SK-N-SH (cell line): ENCODE results near the gene CDH15. TPM values are rescaled to one million over a fixed set of nuclear protein-coding genes. Genes with fewer than 3 reads are reported as not detected.

Source experiments
- CTCF ChIA-PET: fragments of 300-600, 350-600 bp; formaldehyde crosslinking; extraction: SDS; loops from one replicate; lab custom pipeline; 2021; lab: Yijun Ruan, JAX
- POLR2A ChIA-PET: fragments of 350-600 bp; sonication (Branson Sonifier 250); formaldehyde crosslinking; extraction: SDS; loops from one replicate; lab custom pipeline; 2020; ENCODE audit warnings: antibody characterized with exemption, inconsistent platforms; lab: Yijun Ruan, JAX
- DNase-seq: peaks from one replicate; pipeline ENCODE4 v3.0.0; 2012
- H2AFZ ChIP-seq: fragments of 200-600 bp; sonication (generic); 2 replicates; pipeline ENCODE4 v1.8.1; 2016; ENCODE audit warnings: antibody characterized with exemption, mild to moderate bottlenecking, low read depth
- H3F3A ChIP-seq: fragments of 200-600 bp; sonication (generic); replicated peaks from 2 replicates; pipeline ENCODE3; 2016; ENCODE audit warnings: antibody characterized with exemption, mild to moderate bottlenecking; ENCODE audit not compliant: insufficient read depth
- H3K27ac ChIP-seq, 2 experiments: fragments of 200-500 bp in 1 of 2; fragments of 200-600 bp in 1 of 2; sonication (Bioruptor generic) in 1 of 2; sonication (generic), shearing (Covaris generic) in 1 of 2; 2 replicates each; pipeline versions ENCODE4 v1.5.1 to v1.6.1; 2014 to 2016; ENCODE audit warnings: low read depth in 2 of 2, inconsistent platforms in 1 of 2, low read length in 1 of 2, mild to moderate bottlenecking in 1 of 2, mixed read lengths in 1 of 2
- H3K27me3 ChIP-seq: fragments of 200-600 bp; sonication (generic), shearing (Covaris generic); 2 replicates; pipeline ENCODE4 v1.6.1; 2016; ENCODE audit warnings: mixed run types; ENCODE audit not compliant: insufficient read depth
- H3K36me3 ChIP-seq, 2 experiments: fragments of 200-500 bp in 1 of 2; fragments of 200-600 bp in 1 of 2; sonication (Bioruptor generic) in 1 of 2; sonication (generic) in 1 of 2; replicated peaks in 1 of 2; 2 replicates each; pipeline versions ENCODE3 to v1.5.1; 2014 to 2016; ENCODE audit warnings: low read length in 1 of 2, mild to moderate bottlenecking in 1 of 2; ENCODE audit not compliant: insufficient read depth in 2 of 2, control insufficient read depth in 1 of 2
- H3K4me1 ChIP-seq, 2 experiments: fragments of 200-500 bp in 1 of 2; fragments of 200-600 bp in 1 of 2; sonication (Bioruptor generic) in 1 of 2; sonication (generic), shearing (Covaris generic) in 1 of 2; 2 replicates each; pipeline versions ENCODE4 v1.5.1 to v1.6.1; 2014 to 2016; ENCODE audit warnings: low read depth in 1 of 2, low read length in 1 of 2, mixed run types in 1 of 2; ENCODE audit not compliant: insufficient read depth in 2 of 2, control insufficient read depth in 1 of 2
- H3K4me2 ChIP-seq: fragments of 200-600 bp; sonication (generic), shearing (Covaris generic); 2 replicates; pipeline ENCODE4 v1.6.1; 2017; ENCODE audit warnings: mixed run types
- H3K4me3 ChIP-seq, 2 experiments: fragments of 200-500 bp in 1 of 2; fragments of 200-600 bp in 1 of 2; sonication (Bioruptor generic) in 1 of 2; sonication (generic), shearing (Covaris generic) in 1 of 2; 2 replicates each; pipeline versions ENCODE4 v1.5.1 to v1.8.1; 2014 to 2016; ENCODE audit warnings: low read depth in 2 of 2, inconsistent platforms in 1 of 2, low read length in 1 of 2, mild to moderate bottlenecking in 1 of 2, mixed read lengths in 1 of 2, moderate library complexity in 1 of 2
- H3K79me2 ChIP-seq: fragments of 200-600 bp; sonication (generic); 2 replicates; pipeline ENCODE4 v1.8.1; 2017; ENCODE audit warnings: mild to moderate bottlenecking; ENCODE audit not compliant: insufficient read depth
- H3K9ac ChIP-seq: fragments of 200-600 bp; sonication (generic); 2 replicates; pipeline ENCODE4 v1.6.1; 2017; ENCODE audit warnings: mixed run types
- H3K9me2 ChIP-seq: fragments of 200-600 bp; sonication (generic); 2 replicates; pipeline ENCODE4 v1.6.1; 2017; ENCODE audit warnings: mixed run types
- H3K9me3 ChIP-seq: fragments of 200-600 bp; sonication (generic); 2 replicates; pipeline ENCODE4 v1.6.1; 2017; ENCODE audit warnings: mixed run types, mild to moderate bottlenecking, moderate library complexity
- H4K20me1 ChIP-seq: fragments of 200-600 bp; sonication (generic); 2 replicates; pipeline ENCODE4 v1.6.1; 2017; ENCODE audit warnings: mild to moderate bottlenecking, mixed run types; ENCODE audit not compliant: insufficient read depth
- FOSL2 ChIP-seq: IDR thresholded peaks from 2 replicates; pipeline ENCODE4 v1.4.0; 2012; ENCODE audit warnings: low read depth, mild to moderate bottlenecking, moderate library complexity, borderline replicate concordance
- GATA2 ChIP-seq: sonication (generic); formaldehyde crosslinking; IDR thresholded peaks from 2 replicates; pipeline ENCODE4 v1.5.0; 2020; ENCODE audit warnings: mild to moderate bottlenecking, missing genetic modification reagents
- MAX ChIP-seq: IDR thresholded peaks from 2 replicates; pipeline ENCODE4 v1.4.0; 2012; ENCODE audit warnings: low read depth
- MEF2A ChIP-seq: IDR thresholded peaks from 2 replicates; pipeline ENCODE4 v1.4.0; 2012; ENCODE audit warnings: low read depth, borderline replicate concordance
- MXI1 ChIP-seq: IDR thresholded peaks from 2 replicates; pipeline ENCODE4 v1.6.1; 2012; ENCODE audit warnings: mild to moderate bottlenecking, low read depth, low read length, improper control_type of control experiment
- NRF1 ChIP-seq: IDR thresholded peaks from 2 replicates; pipeline ENCODE4 v1.6.1; 2012; ENCODE audit warnings: low read depth, mild to moderate bottlenecking, low read length
- PBX3 ChIP-seq: IDR thresholded peaks from 2 replicates; pipeline ENCODE4; 2012
- RCOR1 ChIP-seq: fragments of 150-350 bp; IDR thresholded peaks from 2 replicates; pipeline ENCODE4 v1.6.1; 2017; ENCODE audit warnings: antibody characterized with exemption, low read length
- REST ChIP-seq: IDR thresholded peaks from 2 replicates; pipeline ENCODE4 v1.6.1; 2012; ENCODE audit warnings: mild to moderate bottlenecking, low read depth, low read length, moderate library complexity
- RFX5 ChIP-seq: IDR thresholded peaks from 2 replicates; pipeline ENCODE4 v1.6.1; 2012; ENCODE audit warnings: mild to moderate bottlenecking, improper control_type of control experiment, low read length
- SIN3A ChIP-seq: IDR thresholded peaks from 2 replicates; pipeline ENCODE4 v1.6.1; 2012; ENCODE audit warnings: low read depth, mild to moderate bottlenecking, low read length, moderate library complexity, borderline replicate concordance
- SMC3 ChIP-seq: IDR thresholded peaks from 2 replicates; pipeline ENCODE4 v1.6.1; 2012; ENCODE audit warnings: low read depth, low read length, improper control_type of control experiment
- USF1 ChIP-seq: IDR thresholded peaks from 2 replicates; pipeline ENCODE4 v1.4.0; 2012; ENCODE audit warnings: low read depth, borderline replicate concordance
- USF2 ChIP-seq: fragments of 150-350 bp; IDR thresholded peaks from 2 replicates; pipeline ENCODE4 v1.6.1; 2017; ENCODE audit warnings: antibody characterized with exemption, low read length, low read depth, borderline replicate concordance
- ZBTB33 ChIP-seq: IDR thresholded peaks from 2 replicates; pipeline ENCODE4 v1.4.0; 2012; ENCODE audit warnings: low read depth, borderline replicate concordance
- WGBS: methylation state at CpG from one replicate; pipeline ENCODE4 v1.1.6; 2017; ENCODE audit warnings: low lambda C conversion rate; 5-methylcytosine and 5-hydroxymethylcytosine counted together
- polyA plus RNA-seq, 3 experiments: library from polyadenylated mRNA; depleted of rRNA; stranded (reverse); fragments of >200 nt; gene quantifications; 2 replicates each; pipeline ENCODE4 v1.2.3, GENCODE V29; 2012

The CDH15 gene
- polyA plus RNA-seq, 1 of the 3 experiments (the other 2 are of a cell fraction), result 0.03 TPM

- 0 out of 2 replicates have a peak, but pooled peaks have one; percentile 15 for TF ChIP-seq MXI1
- TF ChIP-seq MAX, result 0 out of 2 replicates have a peak, but pooled peaks have one; percentile 26
- no peak for TF ChIP-seq RFX5
- ChIA-PET POLR2A (no interaction called here), CTCF (no interaction called here)
- 11% methylated on average over 13 of the region's 44 CpGs for WGBS
- peaks cover 8% of the 10 kb centered on the region; the same call in 1 of the 2 replicates for H3K27me3 ChIP-seq
- H3K4me1 ChIP-seq, result peaks cover 0 to 15% of the 10 kb centered on the region in 2 experiments; a peak in 1 of 4 replicates
- no peaks in the 10 kb centered on the region for H3K36me3 ChIP-seq
- no peak overlapping the region for H3K27ac ChIP-seq
- no peak overlapping the region for H3K4me2 ChIP-seq
- H3F3A ChIP-seq, result peaks cover 15% of the 10 kb centered on the region
- peak overlapping the region in 1 of 2 experiments; percentile 19; a peak in 1 of 4 replicates for H3K4me3 ChIP-seq
- no peaks in the 10 kb centered on the region for H3K9me3 ChIP-seq
- H3K9ac ChIP-seq, result no peak overlapping the region
- peaks cover 10% of the 10 kb centered on the region; the same call in 1 of the 2 replicates for H4K20me1 ChIP-seq
- no peak overlapping the region for H2AFZ ChIP-seq
- no peaks in the 10 kb centered on the region for H3K9me2 ChIP-seq
- peak; percentile 40 for DNase-seq
- H3K79me2 ChIP-seq, result no peaks in the 10 kb centered on the region
Measured at GRCh38 chr16:89191033-89191900, 19.7 kb downstream of the CDH15 start.

GRCh38 chr16:89191901-89192185, 20.3 kb downstream of the CDH15 start:
- POLR2A ChIA-PET, result no interaction called here
- peak overlapping the region; percentile 94 for H3K4me2 ChIP-seq
- CTCF ChIA-PET, result no interaction called here
- H3K79me2 ChIP-seq, result no peaks in the 10 kb centered on the region
- H3K4me1 ChIP-seq, result peaks cover 0 to 15% of the 10 kb centered on the region in 2 experiments; a peak in 1 of 4 replicates
- H3K9me2 ChIP-seq, result no peaks in the 10 kb centered on the region
- no peaks in the 10 kb centered on the region for H3K36me3 ChIP-seq
- peaks cover 6% of the 10 kb centered on the region; the same call in 1 of the 2 replicates for H4K20me1 ChIP-seq
- TF ChIP-seq USF2, result no peak
- TF ChIP-seq USF1, result no peak
- no peak for TF ChIP-seq FOSL2
- no peak for TF ChIP-seq PBX3
- no peak for TF ChIP-seq MEF2A
- TF ChIP-seq ZBTB33, result no peak
- TF ChIP-seq GATA2 (CRISPR knock-in tag), result no peak
- no peak for TF ChIP-seq SIN3A
- no peak for TF ChIP-seq RCOR1
- TF ChIP-seq REST, result no peak
- TF ChIP-seq NRF1, result no peak
- TF ChIP-seq SMC3, result no peak
- H3K9ac ChIP-seq, result peak overlapping the region; percentile 36; the same call in 1 of the 2 replicates
- DNase-seq, result no peak
- peaks cover 10% of the 10 kb centered on the region for H3F3A ChIP-seq
- H3K27me3 ChIP-seq, result peaks cover 8% of the 10 kb centered on the region; the same call in 1 of the 2 replicates
- H2AFZ ChIP-seq, result no peak overlapping the region
- H3K27ac ChIP-seq, result no peak overlapping the region
- WGBS, result 3% methylated on average over 7 of the region's 19 CpGs
- H3K9me3 ChIP-seq, result no peaks in the 10 kb centered on the region
- peak overlapping the region; percentile 42 to 56 for H3K4me3 ChIP-seq
